ENCODE results near the gene MAFB.

DNA sequence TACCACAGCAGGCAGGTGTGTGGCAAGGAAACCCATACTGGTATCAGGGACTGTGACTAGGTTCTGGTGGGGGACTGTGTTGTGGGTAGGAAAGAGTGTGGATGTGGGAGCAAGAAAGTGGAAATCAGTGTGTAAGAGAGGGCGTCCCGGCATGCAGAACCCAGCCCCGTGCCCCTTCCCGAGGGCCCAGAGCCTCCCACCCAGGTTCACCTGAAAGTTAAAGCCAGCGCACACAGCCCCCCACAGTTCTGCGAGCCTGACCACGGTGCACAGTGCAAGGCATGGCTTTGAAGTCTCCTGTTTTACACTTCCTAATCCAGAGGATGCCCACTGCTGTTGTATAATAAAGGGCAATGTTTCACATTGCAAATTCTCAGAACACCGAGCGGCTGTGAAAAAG is 22.7 kb downstream of the MAFB start:
- TF ChIP-seq, protein P1, sequence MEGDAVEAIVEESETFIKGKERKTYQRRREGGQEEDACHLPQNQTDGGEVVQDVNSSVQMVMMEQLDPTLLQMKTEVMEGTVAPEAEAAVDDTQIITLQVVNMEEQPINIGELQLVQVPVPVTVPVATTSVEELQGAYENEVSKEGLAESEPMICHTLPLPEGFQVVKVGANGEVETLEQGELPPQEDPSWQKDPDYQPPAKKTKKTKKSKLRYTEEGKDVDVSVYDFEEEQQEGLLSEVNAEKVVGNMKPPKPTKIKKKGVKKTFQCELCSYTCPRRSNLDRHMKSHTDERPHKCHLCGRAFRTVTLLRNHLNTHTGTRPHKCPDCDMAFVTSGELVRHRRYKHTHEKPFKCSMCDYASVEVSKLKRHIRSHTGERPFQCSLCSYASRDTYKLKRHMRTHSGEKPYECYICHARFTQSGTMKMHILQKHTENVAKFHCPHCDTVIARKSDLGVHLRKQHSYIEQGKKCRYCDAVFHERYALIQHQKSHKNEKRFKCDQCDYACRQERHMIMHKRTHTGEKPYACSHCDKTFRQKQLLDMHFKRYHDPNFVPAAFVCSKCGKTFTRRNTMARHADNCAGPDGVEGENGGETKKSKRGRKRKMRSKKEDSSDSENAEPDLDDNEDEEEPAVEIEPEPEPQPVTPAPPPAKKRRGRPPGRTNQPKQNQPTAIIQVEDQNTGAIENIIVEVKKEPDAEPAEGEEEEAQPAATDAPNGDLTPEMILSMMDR (IDR thresholded peaks at IDR 0.05), result no peak
- no peak for TF ChIP-seq POLR2A (IDR thresholded peaks at IDR 0.05)

All from Peyer's patch (tissue), 4 donors.